GM19468 (cell line): ENCODE data around the gene IFITM2.

Source experiments
- ATAC-seq: cut with Tn5 transposase; IDR thresholded peaks from one replicate; pipeline ENCODE4 v1.9.1; 2021; ENCODE audit warnings: mild to moderate bottlenecking, moderate library complexity, moderate number of reproducible peaks; ENCODE audit not compliant: unreplicated experiment; ENCODE audit errors: extremely low read depth

The IFITM2 gene

DNA sequence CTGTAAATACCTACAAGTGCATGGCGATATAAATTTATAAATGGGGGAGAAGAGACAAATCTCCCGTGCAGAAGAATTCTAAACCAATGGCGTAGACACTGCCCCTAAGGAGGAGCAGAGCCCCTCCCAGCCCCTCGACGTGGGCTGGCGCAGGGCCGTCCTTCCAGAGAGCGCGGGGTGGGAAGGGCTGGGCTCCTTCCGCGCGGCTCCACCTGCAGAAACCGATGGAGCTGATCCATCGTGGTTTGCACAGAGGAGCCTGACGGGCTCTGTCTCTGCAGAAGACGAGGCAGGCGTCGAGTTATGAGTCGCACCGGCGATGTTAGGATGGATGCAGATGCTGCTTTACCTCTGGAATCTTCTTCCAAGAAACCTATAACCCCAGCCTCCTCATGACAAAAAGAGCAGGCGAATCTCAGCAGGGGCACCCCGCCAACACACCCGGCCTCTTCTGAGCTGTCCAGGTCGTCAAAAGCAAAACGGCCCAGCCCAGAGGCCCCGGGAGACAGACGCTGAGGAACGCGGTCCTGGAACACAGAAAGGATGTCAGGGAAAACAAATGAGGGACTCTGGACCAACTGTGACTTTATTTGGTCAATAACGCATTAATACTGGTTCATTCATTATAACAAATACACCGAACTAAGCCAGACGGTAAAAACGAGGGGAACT lies 50.6 kb downstream of the IFITM2 start:
- ATAC-seq = no peak
